Measurements from ENCODE around the gene RHPN2. TPM values are rescaled to one million over a fixed set of nuclear protein-coding genes. Genes with fewer than 3 reads are reported as not detected.

Gene RHPN2
- total RNA-seq, 1 experiment from 2014 or later, result 32.8 TPM

DNA sequence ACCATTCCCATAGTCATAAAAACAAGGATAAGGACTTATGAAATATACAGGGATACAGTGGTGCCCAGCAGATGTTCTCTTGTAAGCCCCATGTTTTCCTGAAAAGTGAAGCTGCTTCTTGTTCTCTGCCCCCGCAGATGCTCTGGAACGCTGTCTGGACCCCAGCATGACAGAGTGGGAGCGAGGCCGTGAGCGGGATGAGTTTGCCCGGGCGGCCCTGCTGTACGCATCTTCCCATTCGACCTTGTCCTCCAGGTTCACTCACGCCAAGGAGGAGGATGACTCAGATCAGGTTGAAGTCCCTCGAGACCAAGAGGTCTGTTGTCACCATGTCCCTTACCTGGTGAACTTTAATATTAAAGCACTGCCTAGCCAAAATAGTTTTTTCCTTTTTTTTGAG is 46.9 kb upstream of the RHPN2 start:
- intact Hi-C loops (cut with micrococcal nuclease), result no loop called here
- POLR2A ChIA-PET (ENCODE audit: unreplicated experiment), result no interaction called here
- Histone ChIP-seq H3K79me2 (ENCODE audit: low read length) (no peaks in the 10 kb centered on the region), H3K9me2 (replicated peaks; ENCODE audit: low read length) (no peaks in the 10 kb centered on the region), H2AFZ (ENCODE audit: low read length) (no peak overlapping the region), H3K9me3 (ENCODE audit: low read length) (no peaks in the 10 kb centered on the region), H3K27me3 (ENCODE audit: low read length) (no peaks in the 10 kb centered on the region), H3K9ac (ENCODE audit: low read length) (no peak overlapping the region), H3F3A (ENCODE audit: low read length, unreplicated experiment) (no peaks in the 10 kb centered on the region), H3K4me2 (ENCODE audit: low read length) (no peak overlapping the region), H3K36me3 (ENCODE audit: low read depth, low read length) (peaks cover 9% of the 10 kb centered on the region; the same call in 1 of the 2 replicates), H3K4me3 (ENCODE audit: low read length) (no peak overlapping the region), H4K20me1 (ENCODE audit: low read length) (no peaks in the 10 kb centered on the region), H3K27ac (ENCODE audit: low read length) (no peak overlapping the region), H3K4me1 (ENCODE audit: insufficient read depth, low read length) (no peaks in the 10 kb centered on the region)
- no peak for TF ChIP-seq EZH2phosphoT487 (IDR thresholded peaks at IDR 0.05; ENCODE audit: borderline replicate concordance, low read length)
- TF ChIP-seq, protein P1, sequence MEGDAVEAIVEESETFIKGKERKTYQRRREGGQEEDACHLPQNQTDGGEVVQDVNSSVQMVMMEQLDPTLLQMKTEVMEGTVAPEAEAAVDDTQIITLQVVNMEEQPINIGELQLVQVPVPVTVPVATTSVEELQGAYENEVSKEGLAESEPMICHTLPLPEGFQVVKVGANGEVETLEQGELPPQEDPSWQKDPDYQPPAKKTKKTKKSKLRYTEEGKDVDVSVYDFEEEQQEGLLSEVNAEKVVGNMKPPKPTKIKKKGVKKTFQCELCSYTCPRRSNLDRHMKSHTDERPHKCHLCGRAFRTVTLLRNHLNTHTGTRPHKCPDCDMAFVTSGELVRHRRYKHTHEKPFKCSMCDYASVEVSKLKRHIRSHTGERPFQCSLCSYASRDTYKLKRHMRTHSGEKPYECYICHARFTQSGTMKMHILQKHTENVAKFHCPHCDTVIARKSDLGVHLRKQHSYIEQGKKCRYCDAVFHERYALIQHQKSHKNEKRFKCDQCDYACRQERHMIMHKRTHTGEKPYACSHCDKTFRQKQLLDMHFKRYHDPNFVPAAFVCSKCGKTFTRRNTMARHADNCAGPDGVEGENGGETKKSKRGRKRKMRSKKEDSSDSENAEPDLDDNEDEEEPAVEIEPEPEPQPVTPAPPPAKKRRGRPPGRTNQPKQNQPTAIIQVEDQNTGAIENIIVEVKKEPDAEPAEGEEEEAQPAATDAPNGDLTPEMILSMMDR (conservative IDR thresholded peaks at IDR 0.05; ENCODE audit: low read depth, low read length), result no peak
- DNase-seq, result no peak
- no TSS peak for BruUV-seq (replicated peaks)
- CTCF ChIA-PET, result no interaction called here
- no peak for ATAC-seq

DNA sequence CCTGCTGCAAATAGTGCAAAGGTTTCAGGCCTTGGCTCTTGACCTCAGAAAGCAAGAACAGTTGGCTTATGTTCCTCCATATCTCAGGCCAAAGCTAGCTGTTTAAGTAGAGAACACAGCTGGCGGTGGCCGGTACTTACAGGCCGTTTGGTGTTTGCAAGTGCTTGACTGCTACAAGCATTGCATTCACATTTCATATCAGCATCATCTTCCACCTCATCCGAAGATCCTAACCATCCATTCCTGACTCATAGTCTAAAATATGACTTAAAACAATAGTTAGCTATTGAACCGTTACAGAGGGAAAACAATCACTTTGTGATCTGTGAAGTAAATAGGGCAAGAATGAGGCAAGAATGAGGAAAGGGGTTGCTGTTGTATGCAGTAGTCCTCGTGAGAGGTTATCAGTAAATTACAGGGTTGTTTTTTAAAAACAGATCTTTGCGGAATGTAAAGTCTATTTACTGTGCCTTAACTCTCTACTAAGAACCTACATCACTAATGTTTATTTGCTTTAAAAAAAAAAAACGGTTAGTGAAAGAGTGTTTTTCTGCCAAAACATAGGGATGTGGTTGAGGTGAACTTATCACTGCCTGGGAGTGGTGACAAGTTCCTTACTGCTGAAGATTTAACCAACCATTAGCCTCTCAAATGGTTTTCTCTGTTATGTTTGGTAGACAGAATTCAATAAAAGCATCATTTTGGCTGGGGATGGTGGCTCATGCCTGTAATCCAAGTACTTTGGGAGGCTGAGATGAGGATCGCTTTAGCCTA is 45.6 kb upstream of the RHPN2 start:
- intact Hi-C loops (cut with micrococcal nuclease), result no loop called here
- no peaks in the 10 kb centered on the region for H3K9me3 ChIP-seq (ENCODE audit: low read length)
- DNase-seq, result no peak
- H3K9ac ChIP-seq (ENCODE audit: low read length), result no peak overlapping the region
- H3K4me2 ChIP-seq (ENCODE audit: low read length), result no peak overlapping the region
- H4K20me1 ChIP-seq (ENCODE audit: low read length), result no peaks in the 10 kb centered on the region
- no peak overlapping the region for H3K27ac ChIP-seq (ENCODE audit: low read length)
- no peak overlapping the region for H2AFZ ChIP-seq (ENCODE audit: low read length)
- peaks cover 6% of the 10 kb centered on the region; the same call in 1 of the 2 replicates for H3K36me3 ChIP-seq (ENCODE audit: low read depth, low read length)
- H3K79me2 ChIP-seq (ENCODE audit: low read length), result no peaks in the 10 kb centered on the region
- no peaks in the 10 kb centered on the region for H3K9me2 ChIP-seq (replicated peaks; ENCODE audit: low read length)
- BruUV-seq (replicated peaks), result no TSS peak
- CTCF ChIA-PET, result interaction anchor here (0.6 kb wide), 1 partner anchor 23 kb away, joined by 4 read pairs; no protein-coding TSS in a partner anchor
- POLR2A ChIA-PET (ENCODE audit: unreplicated experiment), result no interaction called here
- no peaks in the 10 kb centered on the region for H3K4me1 ChIP-seq (ENCODE audit: insufficient read depth, low read length)
- no peak overlapping the region for H3K4me3 ChIP-seq (ENCODE audit: low read length)
- no peak for ATAC-seq
- no peaks in the 10 kb centered on the region for H3K27me3 ChIP-seq (ENCODE audit: low read length)
- TF ChIP-seq, protein P1 (conservative IDR thresholded peaks at IDR 0.05; ENCODE audit: low read depth, low read length), result no peak
- TF ChIP-seq EZH2phosphoT487 (IDR thresholded peaks at IDR 0.05; ENCODE audit: borderline replicate concordance, low read length) (no peak), EZH2 (IDR thresholded peaks at IDR 0.05; ENCODE audit: low read length, unreplicated experiment) (no peak)
- no peaks in the 10 kb centered on the region for H3F3A ChIP-seq (ENCODE audit: low read length, unreplicated experiment)

DNA sequence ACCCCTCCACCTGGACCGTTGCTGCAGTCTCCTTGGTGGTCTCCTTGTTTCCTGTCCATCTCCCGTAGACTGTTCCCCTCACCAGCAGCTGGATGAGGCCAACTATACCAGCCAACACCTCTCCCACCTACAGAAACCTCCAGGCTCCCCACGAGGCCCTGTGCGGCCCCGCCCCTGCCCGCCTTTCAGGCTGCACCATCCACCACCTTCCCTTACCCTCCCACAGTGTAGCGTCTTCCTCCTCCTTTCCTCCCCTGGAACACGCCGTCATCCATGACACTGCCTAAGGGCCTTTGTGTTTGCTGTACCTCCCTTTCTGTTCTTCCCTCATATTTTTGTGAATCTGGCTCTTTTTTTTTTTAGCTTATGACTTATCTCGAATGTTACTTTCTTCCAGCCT is 43.5 kb upstream of the RHPN2 start:
- H3K27ac ChIP-seq (ENCODE audit: low read length), result no peak overlapping the region
- H3K9me3 ChIP-seq (ENCODE audit: low read length), result no peaks in the 10 kb centered on the region
- intact Hi-C loops (cut with micrococcal nuclease), result no loop called here
- POLR2A ChIA-PET (ENCODE audit: unreplicated experiment), result no interaction called here
- no peaks in the 10 kb centered on the region for H3K79me2 ChIP-seq (ENCODE audit: low read length)
- no peak overlapping the region for H2AFZ ChIP-seq (ENCODE audit: low read length)
- no peaks in the 10 kb centered on the region for H3K9me2 ChIP-seq (replicated peaks; ENCODE audit: low read length)
- H4K20me1 ChIP-seq (ENCODE audit: low read length), result no peaks in the 10 kb centered on the region
- BruUV-seq (replicated peaks), result no TSS peak
- DNase-seq (no peak), ATAC-seq (no peak)
- H3K4me3 ChIP-seq (ENCODE audit: low read length), result no peak overlapping the region
- H3K9ac ChIP-seq (ENCODE audit: low read length), result no peak overlapping the region
- peaks cover 8% of the 10 kb centered on the region; the same call in 1 of the 2 replicates for H3K36me3 ChIP-seq (ENCODE audit: low read depth, low read length)
- H3K27me3 ChIP-seq (ENCODE audit: low read length), result no peaks in the 10 kb centered on the region
- no peaks in the 10 kb centered on the region for H3K4me1 ChIP-seq (ENCODE audit: insufficient read depth, low read length)
- TF ChIP-seq EZH2phosphoT487 (IDR thresholded peaks at IDR 0.05; ENCODE audit: borderline replicate concordance, low read length) (no peak), EZH2 (IDR thresholded peaks at IDR 0.05; ENCODE audit: low read length, unreplicated experiment) (no peak)
- TF ChIP-seq, protein P1 (conservative IDR thresholded peaks at IDR 0.05; ENCODE audit: low read depth, low read length), result no peak
- H3K4me2 ChIP-seq (ENCODE audit: low read length), result no peak overlapping the region
- H3F3A ChIP-seq (ENCODE audit: low read length, unreplicated experiment), result no peaks in the 10 kb centered on the region
- CTCF ChIA-PET, result no interaction called here
